Activated gamma-delta T cell treated with anti-CD3 and anti-CD28 coated beads, Interleukin-2, amount 50 U/mL, for 16 hours (primary cell): Measurements from ENCODE around the gene ZBTB18.
"Not testable (repeated sequence)": the region's sequence is repeated elsewhere in the genome, so short reads cannot be mapped to it uniquely, and the experiment has no call there.

Source experiments
- DNase-seq: peaks from one replicate; pipeline ENCODE4 v3.0.0-alpha.2; 2020; ENCODE audit warnings: low read depth

The ZBTB18 gene

GRCh38 chr1:244041466-244042120, 9.5 kb upstream of the ZBTB18 start:
- no peak for DNase-seq

DNA sequence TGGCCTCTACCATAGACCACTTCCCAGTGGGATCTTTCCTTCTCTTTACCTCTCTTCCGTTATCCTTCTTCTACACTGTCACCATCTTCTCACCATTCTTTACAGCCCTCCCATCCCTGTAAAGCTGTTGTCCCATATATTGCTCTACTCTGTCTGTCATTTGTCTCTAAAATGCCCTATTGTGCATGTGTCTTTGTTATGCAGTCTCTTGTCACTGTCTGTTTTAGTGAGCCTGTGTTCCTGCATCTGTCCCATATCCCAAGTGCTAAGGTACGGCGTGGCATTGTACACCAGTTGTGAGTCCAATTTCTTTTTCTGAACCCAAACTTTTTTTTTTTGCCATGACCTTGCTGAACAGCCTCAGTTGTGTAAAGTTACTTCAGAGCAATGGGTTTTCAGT, 8.8 kb upstream of the ZBTB18 start:
- DNase-seq: no peak

- DNase-seq: no peak
These were observed 6.7 kb upstream of the ZBTB18 start for GRCh38 chr1:244044423-244044822.

DNA sequence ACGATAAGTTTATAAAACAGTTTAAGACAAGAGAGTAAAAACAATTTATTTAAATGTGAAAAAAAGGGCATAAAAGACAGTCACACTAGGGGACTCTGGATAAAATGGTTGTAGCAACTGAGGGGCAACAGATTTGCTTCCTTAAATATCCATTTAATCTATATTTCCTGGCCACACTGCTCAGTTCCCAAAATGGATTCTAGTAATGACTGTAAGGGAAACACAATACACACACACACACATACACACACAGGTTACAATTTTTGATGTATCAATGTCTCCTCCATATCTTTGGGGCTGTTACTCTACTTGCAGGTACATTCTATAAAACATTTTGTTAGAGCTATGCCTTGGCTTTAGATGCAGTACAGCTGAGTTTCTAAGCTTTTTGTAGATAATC, 4.8 kb upstream of the ZBTB18 start:
- not testable (repeated sequence) for DNase-seq

DNA sequence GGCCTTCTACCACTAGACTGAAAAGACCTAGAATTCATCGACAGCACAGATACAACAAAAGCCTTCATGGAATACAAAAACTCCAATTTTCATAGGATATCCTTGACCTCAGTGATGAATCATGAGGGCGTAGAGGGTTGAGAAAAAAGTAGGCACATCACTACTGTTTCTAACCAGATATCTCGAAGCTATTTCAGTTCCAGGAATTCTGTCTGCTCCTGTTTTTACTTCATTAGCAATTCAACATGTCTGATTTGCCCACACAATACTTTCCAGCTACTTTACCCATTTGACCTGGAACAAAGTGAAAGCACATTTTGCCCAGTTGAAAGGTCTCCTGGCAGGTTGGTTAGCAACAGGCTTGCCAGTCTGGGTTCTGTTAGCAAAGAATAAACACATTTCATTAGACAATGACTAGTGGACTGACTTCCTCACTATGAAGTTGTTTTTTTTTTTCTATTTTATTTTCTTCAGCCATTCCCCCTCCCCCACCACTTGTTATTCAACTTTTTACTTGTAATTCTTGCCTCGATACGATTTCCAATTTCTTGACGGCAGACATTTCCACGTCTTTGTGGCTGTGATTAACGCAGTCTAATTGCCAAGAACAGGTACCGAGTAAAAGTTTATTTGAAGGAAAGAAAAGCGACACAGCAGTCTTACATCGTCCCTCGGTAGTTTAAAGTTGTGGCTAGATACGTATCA, 4.0 kb upstream of the ZBTB18 start:
- no peak for DNase-seq

DNA sequence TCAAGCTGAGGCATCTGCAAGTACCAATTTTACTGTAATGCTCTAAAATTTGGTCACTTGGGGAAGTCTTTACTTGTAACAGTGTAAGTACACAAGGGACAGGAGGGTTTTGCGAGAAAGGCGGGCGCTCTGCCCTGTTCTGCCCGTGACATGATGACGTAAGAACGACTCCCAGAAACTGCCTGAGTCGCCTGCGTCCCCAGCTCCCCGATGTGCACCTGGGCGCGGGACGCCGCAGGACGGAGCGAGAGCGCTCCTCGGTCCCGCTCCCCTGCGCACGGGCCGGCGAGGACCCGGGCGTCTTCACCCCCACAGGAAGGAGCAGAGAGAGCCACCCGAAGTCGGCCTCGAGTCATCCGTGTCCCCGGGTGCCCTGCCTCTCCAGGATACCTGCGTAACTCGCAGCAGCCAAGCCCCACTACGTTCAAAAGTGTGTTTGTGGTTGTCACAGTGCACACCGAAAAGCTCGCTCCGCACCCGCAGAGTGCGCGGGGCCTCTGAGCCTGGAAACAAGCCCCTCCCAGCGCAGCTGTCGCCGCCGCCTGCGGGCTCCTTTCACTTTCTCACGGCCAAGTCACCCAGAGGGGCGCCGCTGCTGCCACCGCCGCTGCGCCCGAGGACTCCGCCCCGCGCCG, 3.3 kb upstream of the ZBTB18 start:
- no peak for DNase-seq

GRCh38 chr1:244048256-244049161, 2.6 kb upstream of the ZBTB18 start:
- DNase-seq: peak; percentile 96

DNA sequence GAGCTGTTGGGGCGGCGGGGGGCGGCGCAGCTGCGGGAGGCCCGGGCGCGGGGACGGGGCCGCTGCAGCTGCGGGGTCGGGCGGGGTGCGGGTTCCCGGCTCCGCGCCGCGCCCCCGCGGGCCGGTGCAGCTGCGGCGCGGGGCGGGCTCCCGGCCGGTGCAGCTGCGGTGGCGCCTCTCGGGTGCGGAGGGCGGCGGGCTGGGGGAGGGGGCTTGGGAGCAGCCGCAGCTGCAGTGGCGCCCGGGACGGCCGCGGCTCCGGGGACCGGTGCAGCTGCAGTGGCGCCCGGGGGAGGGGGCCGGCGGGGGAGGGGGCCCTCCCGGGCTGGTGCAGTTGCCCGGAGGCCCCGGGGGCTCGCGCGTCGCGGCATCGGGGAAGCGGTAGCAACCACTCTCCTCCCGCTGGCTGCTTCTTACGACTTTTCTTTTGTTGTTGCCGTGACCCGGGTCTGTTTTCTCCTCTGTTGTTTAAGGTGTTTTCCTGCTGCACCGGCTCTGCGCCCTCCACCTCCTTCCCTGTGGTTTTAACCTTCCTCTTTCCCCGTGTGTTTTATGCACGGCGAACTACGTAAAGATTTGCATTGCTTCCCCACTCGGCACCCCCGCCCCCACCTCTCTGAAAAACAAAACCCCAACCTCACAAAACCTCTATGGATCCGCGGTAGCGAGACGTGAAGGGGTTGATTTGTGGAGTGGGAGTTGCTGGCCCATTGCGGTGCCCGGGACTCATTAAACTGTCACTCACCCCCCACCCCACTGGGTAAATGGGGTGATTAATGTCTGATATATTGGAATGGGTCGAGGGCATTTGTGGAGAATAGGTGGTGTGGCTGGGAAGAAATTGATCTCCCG, 1.7 kb upstream of the ZBTB18 start:
- DNase-seq: peak; percentile 30

DNA sequence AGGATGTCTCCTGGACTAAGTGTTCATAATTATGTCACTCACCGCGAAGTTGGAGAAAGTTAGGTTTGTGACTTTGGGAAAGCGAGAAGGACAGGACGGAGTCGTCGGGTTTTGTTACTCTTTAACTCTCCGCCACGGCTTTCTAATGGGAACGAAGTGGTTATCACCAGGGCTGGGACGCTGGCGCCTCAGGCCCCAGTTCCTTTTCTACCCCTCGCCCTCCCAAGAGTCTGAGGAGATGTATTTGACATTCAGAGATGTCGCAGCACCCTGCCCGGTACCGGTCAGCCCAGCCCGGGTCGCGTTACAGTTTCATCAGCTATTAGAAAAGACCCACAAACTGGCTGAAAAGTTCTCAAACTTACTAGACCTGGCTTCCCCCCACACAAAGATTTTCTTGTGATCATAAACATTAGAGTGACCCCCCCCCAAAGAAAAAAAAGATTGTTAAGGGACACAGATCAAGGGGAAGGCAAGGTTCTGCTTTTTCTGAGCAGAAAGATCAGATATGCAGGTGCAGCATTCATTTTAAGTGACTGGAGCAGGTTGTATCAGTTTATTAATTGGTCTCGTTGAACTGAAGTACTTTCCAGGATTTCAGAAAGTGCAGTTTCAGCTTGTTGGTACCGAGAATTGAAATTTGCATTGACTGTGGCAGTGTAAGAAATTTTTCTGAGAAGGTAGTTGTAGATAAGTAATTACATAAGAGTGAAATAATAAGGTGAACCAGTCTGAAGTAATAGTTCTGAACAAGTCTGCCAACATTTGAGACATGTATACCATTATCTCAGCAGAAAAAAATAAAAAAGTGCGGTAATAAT, 859 bp upstream of the ZBTB18 start:
- no peak for DNase-seq

GRCh38 chr1:244052016-244052727, 1.1 kb downstream of the ZBTB18 start:
- DNase-seq: no peak

- no peak for DNase-seq
These were observed 1.7 kb downstream of the ZBTB18 start for GRCh38 chr1:244052728-244053312.

- DNase-seq: no peak
These were observed 2.7 kb downstream of the ZBTB18 start for GRCh38 chr1:244053831-244054230.

- DNase-seq: no peak
These were observed 3.3 kb downstream of the ZBTB18 start for GRCh38 chr1:244054247-244054923.

- no peak for DNase-seq
These were observed 3.8 kb downstream of the ZBTB18 start for GRCh38 chr1:244054924-244055263.

DNA sequence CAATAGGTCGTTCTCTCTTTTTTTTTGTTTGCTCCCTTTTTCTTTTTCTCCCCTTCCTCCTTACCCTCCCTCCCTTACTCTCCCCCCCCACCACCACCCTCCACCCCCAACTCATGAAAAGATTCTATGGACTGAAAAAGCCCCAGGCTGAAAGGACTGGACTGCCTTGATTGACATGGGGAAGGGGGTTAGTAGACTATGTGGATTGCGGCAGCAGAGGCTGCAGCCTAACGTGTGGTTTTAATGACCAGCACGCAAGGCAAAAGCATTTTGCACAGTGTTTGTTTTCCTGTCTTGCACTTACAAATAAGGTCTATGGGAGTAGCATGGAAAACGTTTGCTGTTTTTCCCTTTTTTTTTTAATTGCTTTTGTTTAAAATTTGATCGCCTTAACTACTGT, 5.5 kb downstream of the ZBTB18 start:
- no peak for DNase-seq

DNA sequence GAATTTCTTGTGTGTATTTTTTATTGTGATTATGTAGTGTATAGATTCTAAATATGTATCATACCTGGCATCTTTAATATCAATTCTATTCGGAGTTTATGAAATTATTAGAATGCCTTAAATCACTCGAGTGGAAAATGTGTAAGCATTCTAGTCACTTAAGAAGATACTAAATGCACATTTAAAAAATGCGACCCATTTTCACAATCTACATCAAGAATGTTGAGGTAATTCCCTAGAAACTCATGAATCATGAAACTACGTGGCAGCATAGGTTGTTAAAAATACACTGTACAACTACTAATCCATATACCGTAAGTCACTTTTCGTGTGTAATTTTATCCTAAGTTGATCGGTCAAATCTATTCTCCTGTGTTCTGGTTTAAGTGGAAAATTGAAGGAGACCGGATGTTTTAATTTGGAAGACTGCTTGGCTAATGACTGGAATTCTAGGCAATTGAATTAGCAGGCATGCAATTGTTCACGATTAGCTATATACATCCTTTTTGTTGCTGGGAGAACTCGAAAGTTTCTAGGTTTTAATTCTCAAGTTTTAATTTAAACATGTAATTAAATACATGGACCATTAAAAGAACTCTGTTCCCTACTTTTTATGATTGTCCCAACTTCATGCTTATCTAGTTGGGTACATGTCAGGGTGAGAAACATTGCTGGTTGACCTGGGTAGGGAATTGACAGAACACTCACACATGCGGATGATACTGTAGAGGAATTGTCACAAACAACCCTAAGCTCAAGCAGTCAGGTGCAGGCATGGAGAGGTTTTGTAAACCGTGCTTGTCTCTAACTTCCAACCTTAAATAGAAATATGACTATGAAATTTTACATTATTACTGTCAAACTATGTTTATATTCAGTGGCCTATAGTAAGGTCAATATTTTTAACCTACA, 6.6 kb downstream of the ZBTB18 start:
- DNase-seq: no peak

- DNase-seq: no peak
These were observed 9.0 kb downstream of the ZBTB18 start for GRCh38 chr1:244060117-244060516.

DNA sequence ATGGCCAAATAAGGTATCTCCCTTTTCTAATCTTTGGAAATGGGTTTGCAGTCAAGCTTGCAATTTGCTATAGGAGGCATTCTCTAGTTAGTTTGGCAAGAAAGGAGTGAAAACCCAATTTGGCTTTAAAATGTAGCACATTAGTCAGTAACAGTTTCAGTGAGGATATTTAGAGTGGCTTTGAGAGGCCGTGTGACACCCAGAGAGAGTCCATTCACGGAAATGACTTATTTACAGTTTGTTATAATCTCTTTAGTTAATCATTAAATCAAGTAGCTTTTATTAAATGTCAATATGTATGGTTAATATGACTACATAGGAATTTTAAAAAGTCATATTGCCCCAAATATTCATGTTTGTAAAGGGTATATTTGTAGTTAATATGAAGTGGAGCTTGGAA, 9.6 kb downstream of the ZBTB18 start:
- no peak for DNase-seq
